HEK293T (cell line): Measurements from ENCODE around the gene TLE3.

ENCODE experiments used
- ARNT ChIP-seq: fragments of 450-650 bp; IDR thresholded peaks from 2 replicates; pipeline ENCODE4 v1.6.1; 2017; ENCODE audit warnings: mild to moderate bottlenecking
- CTBP1 ChIP-seq: fragments of 450-650 bp; IDR thresholded peaks from 2 replicates; pipeline ENCODE4 v1.6.1; 2016; ENCODE audit warnings: borderline replicate concordance
- ELF4 ChIP-seq: fragments of 450-650 bp; IDR thresholded peaks from 2 replicates; pipeline ENCODE4 v1.6.1; 2017; ENCODE audit warnings: antibody characterized with exemption
- FOXA1 ChIP-seq: fragments of 450-650 bp; IDR thresholded peaks from 2 replicates; pipeline ENCODE4 v1.6.1; 2016; ENCODE audit warnings: mild to moderate bottlenecking
- FOXK2 ChIP-seq: fragments of 450-650 bp; IDR thresholded peaks from 2 replicates; pipeline ENCODE4 v1.6.1; 2016; ENCODE audit warnings: mild to moderate bottlenecking
- HDGF ChIP-seq: fragments of 450-650 bp; IDR thresholded peaks from 2 replicates; pipeline ENCODE4 v1.6.1; 2017; ENCODE audit warnings: antibody characterized with exemption, borderline replicate concordance
- NFRKB ChIP-seq: fragments of 450-650 bp; IDR thresholded peaks from 2 replicates; pipeline ENCODE4 v1.6.1; 2016; ENCODE audit warnings: mild to moderate bottlenecking, moderate library complexity
- PKNOX1 ChIP-seq: fragments of 450-650 bp; IDR thresholded peaks from 2 replicates; pipeline ENCODE4 v1.6.1; 2016
- SP1 ChIP-seq: fragments of 450-650 bp; IDR thresholded peaks from 2 replicates; pipeline ENCODE4 v1.6.1; 2017
- TARDBP ChIP-seq: fragments of 450-650 bp; IDR thresholded peaks from 2 replicates; pipeline ENCODE4 v1.6.1; 2016
- ZNF384 ChIP-seq: fragments of 450-650 bp; IDR thresholded peaks from 2 replicates; pipeline ENCODE4 v1.6.1; 2016

- no peak for TF ChIP-seq SP1
- no peak for TF ChIP-seq ARNT
- no peak for TF ChIP-seq CTBP1
- no peak for TF ChIP-seq PKNOX1
- no peak for TF ChIP-seq FOXA1
- TF ChIP-seq HDGF: no peak
- no peak for TF ChIP-seq FOXK2
- TF ChIP-seq NFRKB: no peak
- TF ChIP-seq TARDBP: no peak
- no peak for TF ChIP-seq ZNF384
- TF ChIP-seq ELF4: no peak
Observed at GRCh38 chr15:70072479-70072878, 25.2 kb downstream of the TLE3 start.
